GM12873 (cell line): ENCODE data around the gene CYP2A7.
"Not testable (repeated sequence)": the region's sequence is repeated elsewhere in the genome, so short reads cannot be mapped to it uniquely, and the experiment has no call there.

Source experiments
- CTCF ChIP-seq: IDR thresholded peaks from 2 replicates; pipeline ENCODE4 v1.5.1; 2012; ENCODE audit warnings: low read depth, mild to moderate bottlenecking, moderate library complexity, low read length, control low read depth; ENCODE audit not compliant: insufficient read depth; ENCODE audit errors: missing control alignments

The CYP2A7 gene

GRCh38 chr19:40882062-40882461, at the start of gene CYP2A7:
CYP2A7 (minus strand) TSS chr19:40882231; CDS start chr19:40882210, 21 bp downstream.
- not testable (repeated sequence) for TF ChIP-seq CTCF

GRCh38 chr19:40928850-40929249, 46.8 kb upstream of the CYP2A7 start:
- TF ChIP-seq CTCF: no peak

- TF ChIP-seq CTCF: no peak
These were observed 45.5 kb upstream of the CYP2A7 start for GRCh38 chr19:40927567-40927966.

- no peak for TF ChIP-seq CTCF
These were observed 41.9 kb upstream of the CYP2A7 start for GRCh38 chr19:40923934-40924391.

GRCh38 chr19:40921005-40921897, 39.2 kb upstream of the CYP2A7 start:
- no peak for TF ChIP-seq CTCF

- no peak for TF ChIP-seq CTCF
These were observed 38.4 kb upstream of the CYP2A7 start for GRCh38 chr19:40920300-40921004.

- TF ChIP-seq CTCF: no peak
These were observed 26.9 kb upstream of the CYP2A7 start for GRCh38 chr19:40908976-40909375.
